Nephron progenitor cell (in vitro differentiated cells): ENCODE measurements around the gene SESN3.

Experiments used
- DNase-seq: peaks from one replicate; pipeline ENCODE4 v3.0.0; 2021
- H3K27ac Mint-ChIP-seq: 2 replicates; pipeline ENCODE4 v1.8.0; 2021; ENCODE audit warnings: mild to moderate bottlenecking, moderate library complexity, mixed read lengths
- H3K27me3 Mint-ChIP-seq: 2 replicates; pipeline ENCODE4 v1.8.0; 2021; ENCODE audit warnings: mild to moderate bottlenecking, low read depth, mixed read lengths; ENCODE audit not compliant: poor library complexity
- H3K36me3 Mint-ChIP-seq: 2 replicates; pipeline ENCODE4 v1.8.0; 2021; ENCODE audit warnings: low read depth, mixed read lengths
- H3K4me1 Mint-ChIP-seq: 2 replicates; pipeline ENCODE4 v1.8.0; 2021; ENCODE audit warnings: mixed read lengths
- H3K4me3 Mint-ChIP-seq: 2 replicates; pipeline ENCODE4 v1.8.0; 2021; ENCODE audit warnings: mild to moderate bottlenecking, moderate library complexity, mixed read lengths
- H3K9me3 Mint-ChIP-seq: 2 replicates; pipeline ENCODE4 v1.8.0; 2021; ENCODE audit warnings: mild to moderate bottlenecking, moderate library complexity, mixed read lengths
- CTCF ChIP-seq: fragments of 200-600 bp; sonication (generic); IDR thresholded peaks from 2 replicates; pipeline ENCODE4 v1.5.0; 2021; ENCODE audit warnings: antibody characterized with exemption

Gene SESN3

GRCh38 chr11:95149651-95150364, 81.2 kb downstream of the SESN3 start:
- Mint-ChIP-seq H3K4me3 (peak overlapping the region; percentile 85), H3K9me3 (no peaks in the 10 kb centered on the region), H3K27me3 (peaks cover 49% of the 10 kb centered on the region), H3K36me3 (no peaks in the 10 kb centered on the region), H3K27ac (no peak overlapping the region), H3K4me1 (peaks cover 22% of the 10 kb centered on the region)
- TF ChIP-seq CTCF, result no peak
- peak; percentile 19 for DNase-seq

- no peak for TF ChIP-seq CTCF
- H3K4me3 Mint-ChIP-seq, result peak overlapping the region; percentile 4
- H3K27ac Mint-ChIP-seq, result no peak overlapping the region
- no peaks in the 10 kb centered on the region for H3K9me3 Mint-ChIP-seq
- no peaks in the 10 kb centered on the region for H3K36me3 Mint-ChIP-seq
- peaks cover 21% of the 10 kb centered on the region for H3K4me1 Mint-ChIP-seq
- H3K27me3 Mint-ChIP-seq, result peaks cover 57% of the 10 kb centered on the region
- no peak for DNase-seq
Observed at GRCh38 chr11:95148938-95149337, 82.1 kb downstream of the SESN3 start.

- no peak for DNase-seq
- Mint-ChIP-seq H3K27me3 (peaks cover 63% of the 10 kb centered on the region), H3K9me3 (no peaks in the 10 kb centered on the region), H3K4me3 (no peak overlapping the region), H3K36me3 (no peaks in the 10 kb centered on the region), H3K27ac (no peak overlapping the region), H3K4me1 (peaks cover 15% of the 10 kb centered on the region)
- TF ChIP-seq CTCF, result no peak
Observed at GRCh38 chr11:95148406-95148805, 82.6 kb downstream of the SESN3 start.

- peaks cover 15% of the 10 kb centered on the region for H3K4me1 Mint-ChIP-seq
- H3K4me3 Mint-ChIP-seq, result no peak overlapping the region
- H3K9me3 Mint-ChIP-seq, result no peaks in the 10 kb centered on the region
- H3K27me3 Mint-ChIP-seq, result peaks cover 70% of the 10 kb centered on the region
- no peak overlapping the region for H3K27ac Mint-ChIP-seq
- no peak for DNase-seq
- no peaks in the 10 kb centered on the region for H3K36me3 Mint-ChIP-seq
- TF ChIP-seq CTCF, result no peak
Observed at GRCh38 chr11:95147364-95147905, 83.6 kb downstream of the SESN3 start.

GRCh38 chr11:95145430-95146060, 85.5 kb downstream of the SESN3 start:
- no peak for DNase-seq
- Mint-ChIP-seq H3K27me3 (peaks cover 86% of the 10 kb centered on the region), H3K4me1 (peaks cover 15% of the 10 kb centered on the region), H3K36me3 (no peaks in the 10 kb centered on the region), H3K4me3 (no peak overlapping the region), H3K27ac (no peak overlapping the region), H3K9me3 (no peaks in the 10 kb centered on the region)
- no peak for TF ChIP-seq CTCF
